Vagina (tissue), 2 donors: ENCODE measurements around the gene GALNT6.

Experiments used
- POLR2A ChIP-seq, 2 donors: fragments of 450-650 bp; IDR thresholded peaks; one replicate each; pipeline ENCODE4 v1.6.1; 2017; ENCODE audit warnings: antibody characterized with exemption in 2 of 2, mild to moderate bottlenecking in 2 of 2, moderate library complexity in 2 of 2
- POLR2AphosphoS5 ChIP-seq, 2 donors: sonication (generic); formaldehyde crosslinking; IDR thresholded peaks; one replicate each; pipeline ENCODE4 v1.9.0; 2017; ENCODE audit warnings: antibody characterized with exemption in 2 of 2, mild to moderate bottlenecking in 2 of 2, low read depth in 1 of 2; ENCODE audit not compliant: insufficient read depth in 1 of 2

- no peak for TF ChIP-seq POLR2A (IDR thresholded peaks at IDR 0.05)
- no peak for TF ChIP-seq POLR2AphosphoS5 (IDR thresholded peaks at IDR 0.05; ENCODE audit: insufficient read depth in 1 of 2, low read depth in 1 of 2)
Observed at GRCh38 chr12:51373187-51373586, 18.0 kb downstream of the GALNT6 start.
